ENCODE data around the gene XXYLT1. TPM values are rescaled to one million over a fixed set of nuclear protein-coding genes. Genes with fewer than 3 reads are reported as not detected.

Gene XXYLT1
- total and polyA plus RNA-seq, 9 of the 15 experiments (the other 6 are each of a cell fraction or from before 2014, with no cell fraction given), result 1.9 to 18.9 (median 15.0) TPM

DNA sequence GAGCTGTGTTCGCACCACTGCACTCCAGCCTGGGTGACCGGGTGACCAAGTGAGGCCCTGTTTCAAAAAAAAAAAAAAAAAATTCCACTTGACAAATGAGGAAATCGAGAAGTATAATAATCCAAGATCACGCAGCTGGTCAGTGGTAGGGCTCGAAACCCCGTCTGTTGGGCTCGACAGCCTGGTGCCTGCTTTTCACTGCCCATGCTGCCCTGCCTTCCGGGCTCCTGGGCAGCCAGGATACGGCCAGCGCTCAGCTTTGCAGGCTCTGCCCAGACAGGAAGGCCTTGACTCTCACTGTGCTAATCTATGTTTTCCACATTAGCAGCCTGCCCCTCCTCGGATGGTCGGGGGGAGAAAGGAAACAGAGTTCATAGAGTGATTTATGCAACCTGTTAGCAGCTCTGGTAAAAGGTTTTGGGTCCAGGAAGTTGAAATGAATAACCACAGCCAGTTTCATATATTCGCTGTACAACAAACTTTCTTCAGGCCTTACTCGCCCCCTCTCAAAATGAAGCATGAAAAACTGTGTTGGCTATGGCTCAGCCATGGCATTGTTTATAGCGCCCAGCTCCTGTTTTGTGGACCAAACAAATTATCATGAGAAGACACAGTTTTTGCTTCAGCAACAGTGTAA lies 108.8 kb downstream of the XXYLT1 start (continued):
- TF ChIP-seq CHD7 (IDR thresholded peaks at IDR 0.05; ENCODE audit: low read depth, low read length) (no peak), CAMTA2 (CRISPR knock-in tag; conservative IDR thresholded peaks at IDR 0.05) (no peak)
- TF ChIP-seq, protein P1, sequence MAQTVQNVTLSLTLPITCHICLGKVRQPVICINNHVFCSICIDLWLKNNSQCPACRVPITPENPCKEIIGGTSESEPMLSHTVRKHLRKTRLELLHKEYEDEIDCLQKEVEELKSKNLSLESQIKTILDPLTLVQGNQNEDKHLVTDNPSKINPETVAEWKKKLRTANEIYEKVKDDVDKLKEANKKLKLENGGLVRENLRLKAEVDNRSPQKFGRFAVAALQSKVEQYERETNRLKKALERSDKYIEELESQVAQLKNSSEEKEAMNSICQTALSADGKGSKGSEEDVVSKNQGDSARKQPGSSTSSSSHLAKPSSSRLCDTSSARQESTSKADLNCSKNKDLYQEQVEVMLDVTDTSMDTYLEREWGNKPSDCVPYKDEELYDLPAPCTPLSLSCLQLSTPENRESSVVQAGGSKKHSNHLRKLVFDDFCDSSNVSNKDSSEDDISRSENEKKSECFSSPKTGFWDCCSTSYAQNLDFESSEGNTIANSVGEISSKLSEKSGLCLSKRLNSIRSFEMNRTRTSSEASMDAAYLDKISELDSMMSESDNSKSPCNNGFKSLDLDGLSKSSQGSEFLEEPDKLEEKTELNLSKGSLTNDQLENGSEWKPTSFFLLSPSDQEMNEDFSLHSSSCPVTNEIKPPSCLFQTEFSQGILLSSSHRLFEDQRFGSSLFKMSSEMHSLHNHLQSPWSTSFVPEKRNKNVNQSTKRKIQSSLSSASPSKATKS (CRISPR knock-in tag; IDR thresholded peaks at IDR 0.05), result no peak

Data from K562 (cell line).